DMS53 treated with DMSO at 0.1 percent for 48 hours (cell line): ENCODE results near the gene SHROOM2.

Experiments
- DNase-seq: peaks from one replicate; lab custom pipeline; 2025; ENCODE audit not compliant: unreplicated experiment; lab: John Stamatoyannopoulos, UW

Gene SHROOM2

DNA sequence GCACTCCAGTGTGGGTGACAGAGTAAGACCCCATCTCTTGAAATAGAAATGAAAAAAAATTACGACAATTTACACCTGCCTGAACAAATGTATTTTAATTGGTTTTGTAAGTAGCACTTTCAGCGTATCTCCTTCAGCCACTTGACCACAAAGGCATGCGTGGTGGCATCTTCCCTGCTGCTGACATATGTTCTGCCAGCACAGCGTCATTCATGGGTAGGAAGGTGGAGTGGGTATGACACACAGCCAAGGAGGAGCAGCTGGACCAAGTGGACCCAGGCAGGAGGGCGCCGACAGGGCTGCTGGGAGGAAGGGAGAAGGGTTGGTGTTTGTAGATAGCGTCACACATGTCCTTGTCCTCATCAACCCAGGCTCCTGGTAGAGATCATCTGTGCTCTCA, 152.3 kb downstream of the SHROOM2 start:
- DNase-seq = no peak

DNA sequence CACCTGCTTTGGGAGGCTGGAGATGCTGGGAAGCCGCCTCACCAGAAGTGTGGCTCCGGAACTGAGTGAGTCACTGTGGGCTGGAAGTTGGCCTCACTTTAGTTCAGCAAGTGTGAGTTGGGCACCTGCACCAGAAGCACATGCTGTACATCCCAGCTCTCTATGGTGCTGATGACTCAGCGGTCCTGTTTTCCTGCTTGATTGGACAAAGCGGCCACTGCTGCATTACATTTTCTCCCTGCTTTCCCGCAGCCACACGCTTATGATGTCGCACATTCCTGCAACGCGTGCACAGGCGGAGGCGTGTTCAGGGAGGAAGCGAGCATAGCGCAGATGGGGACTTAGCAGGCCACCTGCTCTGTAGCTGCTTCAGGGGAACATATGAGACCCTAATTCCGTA, 154.2 kb downstream of the SHROOM2 start:
- no peak for DNase-seq

DNA sequence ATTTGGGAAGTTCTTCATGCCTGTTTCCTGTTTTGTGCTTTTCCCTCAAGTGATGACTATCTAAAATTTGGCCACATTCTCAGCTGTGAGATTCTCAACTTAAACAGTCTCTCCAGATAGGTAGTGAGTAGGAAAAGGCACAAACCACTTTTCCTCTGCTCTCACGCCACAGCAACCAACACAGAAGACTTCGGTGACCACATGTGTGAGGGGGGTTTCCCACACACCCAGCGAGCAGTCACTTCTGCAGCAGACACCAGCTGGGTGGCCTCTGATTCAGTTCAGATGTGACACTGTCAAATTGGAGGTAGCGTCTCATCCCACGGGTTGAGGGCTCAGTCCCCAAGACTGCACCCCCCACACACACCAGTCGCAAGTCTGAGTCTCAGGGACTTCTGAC, 155.9 kb downstream of the SHROOM2 start:
- no peak for DNase-seq

GRCh38 chrX:9943420-9943819, 157.2 kb downstream of the SHROOM2 start:
- no peak for DNase-seq

DNA sequence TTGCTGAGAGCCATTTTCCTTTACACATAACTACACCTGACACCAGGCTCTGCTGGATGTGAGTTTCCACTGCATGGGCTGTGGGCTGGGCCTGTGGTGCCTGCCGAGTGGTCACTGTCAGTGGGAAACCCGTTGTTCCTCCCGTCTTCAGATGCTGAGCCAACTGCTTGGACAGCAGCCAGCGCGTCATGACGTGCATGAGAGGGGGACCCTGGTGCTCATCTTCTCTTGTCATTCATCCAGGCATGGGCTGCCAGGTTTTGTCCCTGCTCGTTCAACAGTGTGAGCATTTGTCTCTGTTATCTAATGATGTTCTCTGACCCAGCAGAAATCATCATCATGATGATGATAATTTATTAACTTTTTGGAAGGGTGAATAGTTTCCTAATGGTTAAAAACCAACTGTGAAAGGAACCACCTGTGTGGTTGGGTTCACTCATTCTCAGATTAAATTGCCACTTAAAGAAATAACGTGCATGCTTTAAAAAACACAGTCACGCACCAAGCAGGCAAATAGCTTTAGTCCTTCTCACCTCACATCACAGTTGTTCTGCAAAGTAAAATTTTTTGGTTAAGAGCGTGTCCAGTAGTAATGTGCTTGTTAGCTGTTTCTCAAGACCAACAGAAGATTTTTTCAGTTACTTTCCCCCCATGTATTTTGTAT, 161.0 kb downstream of the SHROOM2 start:
- no peak for DNase-seq

GRCh38 chrX:9948406-9948805, 162.2 kb downstream of the SHROOM2 start:
- DNase-seq = no peak

GRCh38 chrX:9952300-9952699, 166.1 kb downstream of the SHROOM2 start:
- DNase-seq = no peak

DNA sequence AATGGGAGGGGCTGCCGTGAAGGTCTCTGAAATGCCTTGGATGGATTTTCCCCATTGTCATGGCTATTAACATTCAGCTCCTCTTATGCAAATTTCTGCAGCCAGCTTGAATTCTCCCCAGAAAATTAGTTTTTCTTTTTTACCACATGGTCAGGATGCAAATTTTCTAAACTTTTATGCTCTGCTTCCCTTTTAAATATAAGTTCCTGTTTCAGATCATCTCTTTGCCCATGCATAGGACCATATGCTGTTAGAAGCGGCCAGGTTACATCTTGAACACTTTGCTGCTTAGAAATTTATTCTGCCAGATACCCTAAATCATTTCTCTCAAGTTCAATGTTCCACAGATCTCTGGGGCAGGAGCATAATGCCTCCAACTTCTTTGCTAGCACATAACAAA, 167.2 kb downstream of the SHROOM2 start:
- DNase-seq = no peak

GRCh38 chrX:9955506-9955905, 169.3 kb downstream of the SHROOM2 start:
- DNase-seq = no peak

DNA sequence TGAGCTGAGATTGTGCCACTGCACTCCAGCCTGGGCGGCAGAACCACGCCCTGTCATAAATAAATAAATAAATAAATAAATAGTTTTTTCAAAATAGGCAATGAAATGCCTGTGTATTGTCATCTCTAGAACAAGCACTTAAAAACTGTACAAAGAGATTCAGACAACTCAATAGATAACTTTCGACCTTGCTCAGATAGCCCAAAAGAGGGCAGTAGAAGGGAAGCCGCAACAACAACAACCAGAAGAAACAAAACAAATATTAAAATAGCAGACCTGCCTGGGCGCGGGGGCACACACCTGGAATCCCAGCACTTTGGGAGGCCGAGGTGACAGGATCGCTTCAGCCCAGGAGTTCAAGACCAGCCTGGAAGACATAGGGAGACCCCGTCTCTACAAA, 171.5 kb downstream of the SHROOM2 start:
- DNase-seq = no peak

DNA sequence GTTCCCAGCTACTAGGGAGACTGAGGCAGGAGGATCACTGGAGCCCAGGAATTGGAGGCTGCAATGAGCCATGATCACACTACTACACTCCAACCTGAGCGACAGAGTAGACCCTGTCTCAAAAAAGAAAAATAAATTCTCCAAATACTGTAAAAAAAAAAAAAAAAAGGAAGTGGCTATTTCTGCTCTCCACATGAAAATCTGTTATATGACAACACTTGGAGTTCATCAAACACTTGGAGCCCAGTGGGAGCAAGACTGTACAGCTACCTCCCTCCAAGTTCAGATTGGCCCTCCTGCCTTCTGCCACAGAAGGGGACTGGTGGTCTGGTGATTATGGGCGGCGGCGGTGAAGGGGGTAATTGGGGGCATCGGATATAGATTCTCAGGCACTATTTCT, 172.0 kb downstream of the SHROOM2 start:
- DNase-seq = no peak

- DNase-seq = no peak
These were observed 175.5 kb downstream of the SHROOM2 start for GRCh38 chrX:9961750-9962149.

GRCh38 chrX:9966775-9967408, 180.7 kb downstream of the SHROOM2 start, which contains the start of gene CLDN34:
CLDN34 (plus strand) TSS chrX:9967358; CDS start chrX:9967358, 0 bp downstream.
- DNase-seq = peak; percentile 0

GRCh38 chrX:9977635-9978034, 191.4 kb downstream of the SHROOM2 start:
- DNase-seq = no peak

- DNase-seq = no peak
These were observed 194.2 kb downstream of the SHROOM2 start for GRCh38 chrX:9980401-9980800.

DNA sequence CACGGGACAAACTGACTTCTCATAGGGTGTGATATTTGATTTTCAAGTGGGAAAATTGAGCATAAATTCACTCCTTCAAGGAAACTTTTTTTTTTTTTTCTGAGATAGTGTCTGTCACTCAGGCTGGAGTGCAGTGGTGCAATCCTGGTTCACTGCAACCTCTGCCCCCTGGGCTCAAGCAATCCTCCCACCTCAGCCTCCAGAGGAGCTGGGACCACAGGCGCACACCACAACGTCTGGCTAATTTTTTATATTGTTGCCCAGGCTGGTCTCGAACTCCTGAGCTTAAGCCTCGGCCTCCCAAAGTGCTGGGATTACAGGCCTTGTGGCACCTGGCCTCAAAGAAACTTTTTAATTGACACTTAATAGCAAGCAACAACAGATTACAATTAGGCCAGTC, 194.7 kb downstream of the SHROOM2 start:
- DNase-seq = no peak

DNA sequence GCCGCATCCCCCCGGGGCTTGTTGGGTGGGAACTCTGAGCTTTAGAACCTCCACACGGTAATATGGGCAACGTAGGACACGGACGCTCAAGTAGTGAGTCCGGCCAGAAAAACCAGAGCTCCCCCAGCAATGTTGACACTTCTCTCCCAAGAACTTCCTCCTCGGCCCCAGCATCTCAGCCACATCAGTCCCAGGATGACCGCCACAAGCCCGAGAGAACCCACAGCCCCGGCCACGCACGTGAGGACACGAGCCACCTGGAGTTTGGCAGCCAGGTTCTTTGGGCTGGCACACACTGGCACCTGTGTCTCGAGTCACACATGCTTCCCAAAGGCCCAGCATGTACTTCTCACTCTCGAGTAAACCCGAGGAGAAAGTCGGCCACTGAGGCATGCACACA, 197.2 kb downstream of the SHROOM2 start:
- DNase-seq = no peak

- DNase-seq = no peak
These were observed 197.6 kb downstream of the SHROOM2 start for GRCh38 chrX:9983846-9984245.

GRCh38 chrX:9988762-9989161, 202.5 kb downstream of the SHROOM2 start:
- no peak for DNase-seq

GRCh38 chrX:9992061-9992460, 205.8 kb downstream of the SHROOM2 start:
- DNase-seq = no peak

DNA sequence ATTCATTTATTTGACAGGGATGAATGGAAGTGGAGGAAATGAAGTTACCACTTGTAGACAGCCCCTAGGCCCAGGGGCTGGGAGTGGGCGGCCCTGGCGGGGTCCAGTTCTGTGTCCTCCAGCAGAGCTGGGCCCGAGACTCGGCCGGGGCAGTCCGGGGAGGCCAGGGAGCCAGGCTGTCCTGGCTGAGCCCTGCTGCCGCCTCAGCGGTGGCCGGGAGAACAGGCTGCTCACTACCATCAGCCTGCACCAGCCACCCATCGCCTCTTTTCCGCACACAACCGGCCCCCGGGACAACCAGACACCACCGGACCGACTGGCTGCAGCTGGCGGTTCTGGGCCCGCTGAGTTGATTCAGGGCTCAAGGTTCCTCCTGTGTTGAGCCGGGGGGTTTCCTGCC, 206.5 kb downstream of the SHROOM2 start:
- DNase-seq = no peak

DNA sequence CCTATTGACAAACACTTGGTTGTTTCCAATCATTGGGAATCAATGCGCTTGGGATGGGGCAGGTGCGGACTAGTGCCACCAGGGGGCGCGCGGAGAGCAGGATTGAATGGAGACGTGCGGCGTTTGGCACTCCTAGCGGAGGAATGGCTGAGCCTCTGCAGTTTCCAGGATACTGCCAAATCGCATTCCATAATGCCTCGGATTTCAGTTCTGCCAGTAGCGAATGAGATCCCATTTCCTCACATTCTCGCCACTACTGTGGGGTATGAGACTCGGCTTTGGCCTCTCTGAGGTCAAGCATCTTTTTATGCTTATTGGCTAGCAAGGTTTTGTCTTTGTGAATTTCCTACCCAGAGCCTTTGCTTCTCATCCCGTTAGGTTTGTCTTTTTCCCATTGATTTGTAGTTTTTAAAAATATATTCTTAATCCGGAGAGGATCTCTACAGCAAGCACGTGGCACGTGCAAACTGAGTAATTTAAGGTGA, 209.7 kb downstream of the SHROOM2 start:
- DNase-seq = peak; percentile 23

GRCh38 chrX:9997041-9997440, 210.8 kb downstream of the SHROOM2 start:
- DNase-seq = no peak
